Hepatic stellate cell (primary cell): ENCODE data around the gene TUBA1C.
"Not testable (repeated sequence)": the region's sequence is repeated elsewhere in the genome, so short reads cannot be mapped to it uniquely, and the experiment has no call there.

Experiments
- DNase-seq: peaks from one replicate; pipeline ENCODE4 v3.0.0; 2011; ENCODE audit warnings: low spot score

The TUBA1C gene

DNA sequence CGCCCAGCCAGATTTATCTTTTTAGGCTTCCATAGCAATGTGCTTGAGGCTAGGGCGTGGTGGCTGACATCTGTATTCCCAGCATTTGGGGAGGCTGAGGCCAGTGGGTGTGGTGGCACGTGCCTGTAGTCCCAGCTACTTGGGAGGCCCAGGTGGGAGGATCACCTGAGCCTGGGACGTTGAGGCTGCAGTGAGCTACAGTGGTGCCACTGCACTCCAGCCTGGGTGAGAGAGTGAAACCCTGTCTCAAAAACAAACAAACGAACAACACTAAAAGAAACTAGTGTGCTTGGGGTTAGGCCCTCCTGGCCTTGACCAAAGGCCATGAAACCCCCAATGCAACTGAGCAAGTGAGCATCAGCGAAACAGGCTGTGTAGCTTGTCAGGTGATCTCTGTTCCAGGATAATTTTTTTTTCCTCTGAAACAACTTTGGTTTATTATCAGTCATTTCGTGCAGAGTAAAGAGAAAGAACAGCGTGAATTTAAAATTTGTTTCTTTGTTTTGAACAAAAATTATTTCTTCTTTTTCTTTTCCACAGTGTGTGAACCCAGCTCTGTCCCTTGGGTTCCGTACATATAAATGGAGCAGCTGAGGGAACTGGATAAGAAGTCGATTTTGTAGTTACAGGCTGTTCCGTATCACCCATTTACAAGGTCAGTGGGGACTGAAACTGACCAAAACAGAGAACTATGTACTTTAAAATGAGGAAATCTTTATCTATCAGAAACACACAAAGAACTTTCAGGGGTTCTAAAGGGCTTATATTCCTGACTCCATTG is 8.8 kb upstream of the TUBA1C start:
- DNase-seq: no peak

DNA sequence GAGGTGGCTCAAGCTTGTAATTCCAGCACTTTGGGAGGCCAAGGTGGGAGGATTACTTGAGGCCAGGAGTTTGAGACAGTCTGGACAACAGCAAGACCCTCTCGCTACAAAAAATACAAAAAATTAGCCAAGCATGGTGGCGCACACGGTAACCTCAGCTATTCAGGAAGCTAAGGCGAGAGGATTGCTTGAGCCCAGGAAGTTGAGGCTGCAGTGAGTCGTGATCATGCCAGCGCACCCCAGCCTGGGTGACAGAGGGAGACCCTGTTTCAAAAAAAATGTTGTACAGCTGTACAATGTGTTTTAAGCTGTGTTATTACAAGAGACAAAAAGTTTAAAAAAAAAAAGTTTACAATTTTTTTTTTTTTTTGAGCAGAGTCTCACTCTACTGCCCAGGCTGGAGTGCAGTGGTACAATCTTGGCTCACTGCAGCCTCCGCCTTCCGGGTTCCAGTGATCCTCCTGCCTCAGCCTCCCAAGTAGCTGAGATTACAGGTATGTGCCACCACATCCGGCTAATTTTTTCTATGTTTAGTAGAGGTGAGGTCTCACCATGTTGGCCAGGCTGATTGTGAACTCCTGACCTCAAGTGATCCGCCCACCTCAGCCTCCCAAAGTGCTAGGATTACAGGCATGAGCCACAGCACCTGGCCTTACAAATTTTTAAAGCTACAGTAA is 7.2 kb upstream of the TUBA1C start:
- not testable (repeated sequence) for DNase-seq

GRCh38 chr12:49259452-49259851 is 5.4 kb upstream of the TUBA1C start:
- no peak for DNase-seq

- DNase-seq: no peak
Observed at GRCh38 chr12:49260166-49260565, 4.7 kb upstream of the TUBA1C start.

GRCh38 chr12:49260571-49261363 is 4.1 kb upstream of the TUBA1C start:
- DNase-seq: no peak

DNA sequence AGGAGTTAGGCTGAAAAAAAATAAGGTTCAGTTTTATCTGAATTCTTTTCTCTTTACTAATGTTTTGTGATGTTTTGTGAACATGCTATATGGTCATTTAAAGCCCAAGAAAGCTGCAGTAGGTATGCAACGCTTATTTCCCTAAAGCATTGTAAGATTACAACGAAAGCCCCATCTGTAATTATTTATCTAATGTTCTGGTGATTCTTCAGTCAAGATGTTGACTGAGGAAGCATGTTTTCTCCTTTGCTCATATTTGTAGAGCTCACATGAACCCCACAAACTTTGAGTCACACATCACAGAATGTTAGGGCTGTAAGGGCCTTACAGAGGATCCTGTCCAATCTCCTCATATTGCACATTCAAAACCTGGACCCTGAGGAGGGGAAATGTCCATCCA is 3.2 kb upstream of the TUBA1C start:
- DNase-seq: no peak

DNA sequence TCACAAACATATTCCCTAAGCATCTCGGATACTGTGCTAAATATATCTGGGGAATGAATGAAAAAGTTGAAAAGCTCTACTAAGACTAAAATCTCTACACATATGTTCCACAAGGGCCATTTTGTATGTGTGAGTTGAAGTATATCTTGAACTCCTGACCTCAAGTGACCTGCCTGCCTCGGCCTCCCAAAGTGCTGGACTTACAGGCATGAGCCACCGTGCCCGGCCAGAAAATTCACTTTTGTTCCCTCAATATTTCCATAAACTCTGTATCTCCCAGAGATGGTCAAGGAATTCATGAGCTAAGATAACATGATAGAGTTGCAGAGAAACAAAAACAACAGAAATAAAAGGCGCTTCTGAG is 1.5 kb upstream of the TUBA1C start:
- DNase-seq: no peak

DNA sequence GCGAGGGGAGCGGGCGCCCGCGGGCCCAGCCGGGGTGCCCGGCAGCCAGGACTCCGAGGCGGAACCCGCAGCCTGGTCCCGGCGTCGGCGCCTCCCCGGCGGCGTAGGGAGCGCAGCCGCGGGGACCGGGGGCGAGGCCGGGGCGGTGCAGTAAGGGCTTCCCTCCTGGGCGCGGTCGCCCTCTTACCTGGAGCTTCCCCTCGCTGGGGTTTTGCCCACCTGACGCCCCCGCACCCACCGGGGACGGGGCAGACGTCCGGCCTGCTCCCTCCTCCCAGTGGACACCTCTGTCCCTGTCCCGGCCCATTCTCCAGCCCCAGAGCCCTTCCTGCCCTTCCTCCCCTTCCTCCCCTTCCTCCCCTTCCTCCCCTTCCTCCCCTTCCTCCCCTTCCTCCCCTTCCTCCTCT is 413 bp upstream of the TUBA1C start:
- no peak for DNase-seq

DNA sequence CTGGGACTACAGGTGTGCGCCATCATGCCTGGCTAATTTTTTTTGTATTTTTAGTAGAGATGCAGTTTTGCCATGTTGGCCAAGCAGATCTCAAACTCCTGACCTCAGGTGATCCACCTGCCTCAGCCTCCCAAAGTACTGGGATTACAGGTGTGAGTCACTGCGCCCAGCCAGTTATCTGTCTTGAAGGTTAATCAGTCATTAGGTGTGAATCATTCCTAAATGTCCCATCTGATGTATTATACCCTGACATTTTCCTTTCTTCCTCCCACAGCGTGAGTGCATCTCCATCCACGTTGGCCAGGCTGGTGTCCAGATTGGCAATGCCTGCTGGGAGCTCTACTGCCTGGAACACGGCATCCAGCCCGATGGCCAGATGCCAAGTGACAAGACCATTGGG is 4.3 kb downstream of the TUBA1C start:
- not testable (repeated sequence) for DNase-seq

GRCh38 chr12:49272790-49273725 is 8.2 kb downstream of the TUBA1C start:
- no peak for DNase-seq

DNA sequence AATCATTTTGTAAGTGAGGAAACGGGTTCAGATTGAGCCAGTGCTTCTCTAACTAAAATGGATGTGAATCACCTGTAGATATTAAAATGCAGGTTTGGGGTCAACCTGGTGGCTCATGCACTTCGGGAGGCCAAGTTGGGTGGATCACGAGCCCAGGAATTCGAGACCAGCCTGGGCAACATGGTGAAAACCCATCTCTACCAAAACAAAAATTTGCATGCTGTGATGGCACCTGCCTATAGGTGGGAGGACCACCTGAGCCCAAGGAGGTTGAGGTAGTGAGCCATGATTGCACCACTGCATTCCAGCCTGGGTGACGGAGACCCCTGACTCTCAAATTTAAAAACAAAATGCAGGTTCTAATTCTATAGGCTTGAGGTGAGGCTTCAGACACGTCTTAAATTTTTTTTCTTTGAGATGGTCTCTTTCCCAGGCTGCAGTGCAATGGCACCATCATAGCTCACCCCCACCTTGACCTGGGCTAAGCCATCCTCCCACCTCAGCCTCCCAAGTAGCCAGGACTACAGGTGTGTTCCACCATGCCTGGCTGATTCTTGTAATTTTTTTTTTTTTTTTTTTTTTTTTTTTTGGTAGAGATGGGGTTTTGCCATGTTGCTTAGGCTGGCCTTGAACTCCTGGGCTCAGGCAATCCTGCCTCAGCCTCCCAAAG is 9.0 kb downstream of the TUBA1C start:
- DNase-seq: no peak

- DNase-seq: no peak
Observed at GRCh38 chr12:49274396-49275069, 9.7 kb downstream of the TUBA1C start.

DNA sequence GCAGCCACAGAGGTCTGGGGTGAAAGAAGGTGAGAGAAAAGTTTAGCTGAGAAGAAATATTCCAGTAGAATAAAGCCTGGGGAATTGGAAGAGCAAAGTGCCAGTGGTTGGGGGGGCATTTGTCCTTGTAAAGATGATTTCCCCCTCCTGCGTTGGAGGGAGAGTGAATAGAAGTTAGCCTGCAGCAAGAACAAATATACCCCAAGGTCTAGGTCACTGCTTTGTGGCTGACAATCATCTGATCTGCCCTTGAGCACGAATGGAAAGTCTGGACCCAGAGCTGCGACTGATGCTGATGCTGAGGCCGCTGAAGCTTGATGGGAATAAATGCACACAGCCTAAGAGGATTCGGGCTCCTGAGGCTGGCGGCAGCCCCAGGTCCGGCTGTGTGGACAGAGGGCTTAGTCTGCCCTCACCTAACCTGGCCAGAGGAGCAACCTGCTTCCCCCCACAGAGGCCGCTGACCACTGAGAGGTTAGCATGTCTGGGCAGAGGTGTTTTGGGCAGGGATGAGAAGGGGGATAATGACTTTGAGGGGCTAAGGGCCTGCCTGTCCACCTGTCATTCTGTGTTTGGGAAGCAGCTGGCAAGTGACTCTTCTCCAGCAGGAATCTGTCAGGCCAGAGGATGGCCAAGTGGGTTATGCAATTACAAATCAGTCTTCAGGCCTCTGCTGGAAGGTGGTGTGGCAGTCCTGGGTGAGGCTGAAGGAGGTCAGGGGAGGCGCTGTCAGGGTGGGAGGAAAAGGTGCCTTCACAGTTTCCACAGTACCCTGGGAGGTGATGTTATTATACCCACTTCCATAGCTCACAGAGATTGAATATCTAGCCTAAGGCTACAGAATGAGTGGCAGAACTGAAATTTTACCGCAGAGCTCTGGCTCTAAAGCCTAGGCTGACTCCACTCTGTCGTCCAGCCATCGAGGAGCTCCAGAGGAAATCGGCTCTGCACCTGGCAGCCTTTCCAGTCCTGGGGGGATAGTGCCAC is 11.7 kb downstream of the TUBA1C start:
- DNase-seq: no peak

DNA sequence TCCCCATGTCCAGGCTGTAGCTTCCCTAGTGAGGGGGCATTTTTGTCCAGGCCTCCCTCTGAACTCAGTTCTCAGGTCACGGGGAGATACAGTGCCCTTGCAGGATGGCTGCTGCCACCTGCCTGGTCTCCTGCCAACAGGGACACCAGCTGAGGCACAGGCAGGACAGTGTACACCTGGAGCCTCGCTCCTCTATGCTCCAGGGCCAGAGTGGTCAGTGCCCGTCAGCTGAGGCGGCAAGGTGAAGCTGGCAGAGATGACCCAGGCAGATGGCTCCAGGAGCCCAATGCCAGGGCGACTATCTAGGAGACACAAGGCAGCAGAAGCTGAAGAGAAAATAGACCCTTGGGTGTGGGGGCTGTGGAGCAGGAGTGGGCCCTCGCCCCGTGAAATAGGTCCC is 12.6 kb downstream of the TUBA1C start:
- DNase-seq: no peak

- DNase-seq: no peak
Observed at GRCh38 chr12:49279706-49280159, 14.9 kb downstream of the TUBA1C start.

DNA sequence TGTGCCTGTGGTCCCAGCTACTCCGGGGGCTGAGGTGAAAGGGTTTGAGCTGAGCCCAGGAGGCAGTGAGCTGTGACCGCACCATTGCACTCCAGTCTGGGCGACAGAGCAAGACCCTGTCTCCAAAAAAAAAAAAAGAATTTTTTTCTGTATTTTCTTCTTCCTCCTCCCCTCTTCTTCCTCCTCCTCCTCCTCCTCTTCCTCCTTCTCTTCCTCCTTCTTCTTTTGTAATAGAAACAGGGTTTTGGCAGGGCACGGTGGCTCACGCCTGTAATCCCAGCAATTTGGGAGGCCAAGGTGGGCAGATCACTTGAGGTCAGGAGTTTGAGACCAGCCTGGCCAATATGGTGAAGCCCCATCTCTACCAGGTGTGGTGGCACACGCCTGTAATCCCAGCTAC is 15.7 kb downstream of the TUBA1C start:
- DNase-seq: not testable (repeated sequence)

GRCh38 chr12:49282302-49282701 is 17.4 kb downstream of the TUBA1C start:
- no peak for DNase-seq

DNA sequence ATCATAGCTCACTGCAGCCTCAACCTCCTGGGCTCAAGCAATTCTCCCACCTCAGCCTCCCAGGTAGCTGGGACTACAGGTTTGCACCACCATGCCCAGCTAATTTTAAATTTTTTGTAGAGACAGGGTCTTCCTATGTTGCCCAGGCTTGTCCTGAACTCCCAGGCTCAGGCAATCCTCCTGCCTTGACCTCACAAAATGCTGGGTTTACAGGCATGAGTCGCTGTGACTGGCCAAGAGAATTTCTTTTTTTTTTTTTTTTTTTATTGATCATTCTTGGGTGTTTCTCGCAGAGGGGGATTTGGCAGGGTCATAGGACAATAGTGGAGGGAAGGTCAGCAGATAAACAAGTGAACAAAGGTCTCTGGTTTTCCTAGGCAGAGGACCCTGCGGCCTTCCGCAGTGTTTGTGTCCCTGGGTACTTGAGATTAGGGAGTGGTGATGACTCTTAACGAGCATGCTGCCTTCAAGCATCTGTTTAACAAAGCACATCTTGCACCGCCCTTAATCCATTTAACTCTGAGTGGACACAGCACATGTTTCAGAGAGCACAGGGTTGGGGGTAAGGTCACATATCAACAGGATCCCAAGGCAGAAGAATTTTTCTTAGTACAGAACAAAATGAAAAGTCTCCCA is 18.0 kb downstream of the TUBA1C start:
- DNase-seq: not testable (repeated sequence)
